GM12878 (cell line): ENCODE results near the gene OR1J2. TPM values are rescaled to one million over a fixed set of nuclear protein-coding genes. Genes with fewer than 3 reads are reported as not detected.

Experiments used
- ATAC-seq: fragments of 200-7000 bp; cut with Tn5 transposase; 3 replicates; pipeline ENCODE4 v1.9.1; 2020; ENCODE audit warnings: mild to moderate bottlenecking, moderate library complexity
- BruUV-seq: library from RNA; stranded (reverse); fragments of 400-500 nt; replicated peaks from 2 replicates; lab custom pipeline; 2021; lab: Mats Ljungman, UMichigan
- CTCF ChIA-PET: fragments of 300-600 bp; sonication (Branson Sonifier 250); formaldehyde crosslinking; extraction: SDS; loops from one replicate; lab custom pipeline; 2021; ENCODE audit warnings: inconsistent platforms; lab: Yijun Ruan, JAX
- POLR2A ChIA-PET: fragments of 350-600 bp; formaldehyde crosslinking; extraction: SDS; loops from one replicate; lab custom pipeline; 2021; ENCODE audit warnings: inconsistent platforms; lab: Charles Lee
- RAD21 ChIA-PET: fragments of 300-600 bp; sonication (Branson Sonifier 250); formaldehyde crosslinking; loops from one replicate; lab custom pipeline; 2023; ENCODE audit warnings: antibody characterized with exemption; ENCODE audit not compliant: unreplicated experiment; lab: Charles Lee
- SMC1A ChIA-PET: fragments of 300-600 bp; sonication (Branson Sonifier 250); formaldehyde crosslinking; loops from one replicate; lab custom pipeline; 2023; ENCODE audit not compliant: unreplicated experiment, uncharacterized antibody; lab: Charles Lee
- DNase-seq: peaks from one replicate; pipeline ENCODE4 v3.0.0-alpha.2; 2011; ENCODE audit warnings: low read depth, low spot score
- FAIRE-seq: peaks from 3 replicates; lab custom pipeline; 2011; peaks lifted over from hg19 to GRCh38; lab: Jason Lieb, UNC
- H2AFZ ChIP-seq: 2 replicates; pipeline ENCODE4 v1.6.0; 2011; ENCODE audit warnings: low read depth, low read length, control low read depth; ENCODE audit not compliant: control insufficient read depth
- H3K27ac ChIP-seq: 2 replicates; pipeline ENCODE4 v1.5.1; 2011; ENCODE audit warnings: control low read depth; ENCODE audit not compliant: control insufficient read depth, insufficient read depth
- H3K27me3 ChIP-seq, 2 experiments: replicated peaks in 1 of 2; 2 replicates each; pipeline versions ENCODE4 v1.6.0 to v1.6.1; 2011; ENCODE audit warnings: low read length in 1 of 2; ENCODE audit not compliant: control insufficient read depth in 2 of 2, insufficient read depth in 2 of 2
- H3K36me3 ChIP-seq, 2 experiments: 2 replicates each; pipeline ENCODE4 v1.5.1; 2011; ENCODE audit warnings: low read length in 1 of 2; ENCODE audit not compliant: control insufficient read depth in 2 of 2, insufficient read depth in 2 of 2
- H3K4me1 ChIP-seq: 2 replicates; pipeline ENCODE4 v1.6.1; 2011; ENCODE audit warnings: mild to moderate bottlenecking, low read length, moderate library complexity, mixed read lengths; ENCODE audit not compliant: control insufficient read depth, insufficient read depth
- H3K4me2 ChIP-seq: 2 replicates; pipeline ENCODE4 v1.6.0; 2011; ENCODE audit warnings: control low read depth; ENCODE audit not compliant: control insufficient read depth, insufficient read depth
- H3K4me3 ChIP-seq: fragments of 200-600 bp; sonication (generic); 2 replicates; pipeline ENCODE4 v1.5.1; 2016
- H3K79me2 ChIP-seq: 2 replicates; pipeline ENCODE4 v1.6.0; 2011; ENCODE audit warnings: low read length; ENCODE audit not compliant: control insufficient read depth, insufficient read depth
- H3K9ac ChIP-seq: 2 replicates; pipeline ENCODE4 v1.8.0; 2011; ENCODE audit warnings: low read length, control low read depth, mixed read lengths; ENCODE audit not compliant: control insufficient read depth, insufficient read depth
- H3K9me3 ChIP-seq: replicated peaks from 3 replicates; pipeline ENCODE4 v1.5.1; 2011; ENCODE audit warnings: mild to moderate bottlenecking, low read length; ENCODE audit not compliant: control insufficient read depth, insufficient read depth
- H4K20me1 ChIP-seq: 2 replicates; pipeline ENCODE4 v1.6.0; 2011; ENCODE audit not compliant: control insufficient read depth, insufficient read depth
- DPF2 ChIP-seq: fragments of 450-650 bp; IDR thresholded peaks from 2 replicates; pipeline ENCODE4 v1.6.1; 2017; ENCODE audit warnings: mild to moderate bottlenecking
- HCFC1 ChIP-seq: fragments of 150-350 bp; IDR thresholded peaks from 2 replicates; pipeline ENCODE4 v1.6.1; 2014; ENCODE audit warnings: low read length
- KDM1A ChIP-seq: fragments of 200-600 bp; sonication (generic); IDR thresholded peaks from 2 replicates; pipeline ENCODE4 v1.6.1; 2016; ENCODE audit warnings: borderline replicate concordance
- MEF2B ChIP-seq: fragments of 450-650 bp; IDR thresholded peaks from 2 replicates; pipeline ENCODE4 v1.6.1; 2018; ENCODE audit warnings: mild to moderate bottlenecking, moderate library complexity; ENCODE audit not compliant: partially characterized antibody, poor library complexity, severe bottlenecking
- NFYA ChIP-seq: IDR thresholded peaks from 2 replicates; pipeline ENCODE4 v1.6.1; 2011; ENCODE audit warnings: low read depth, mild to moderate bottlenecking, low read length, improper control_type of control experiment, borderline replicate concordance
- RAD21 ChIP-seq: IDR thresholded peaks from 2 replicates; pipeline ENCODE4 v1.6.1; 2011; ENCODE audit warnings: mild to moderate bottlenecking, low read depth, low read length, moderate library complexity; ENCODE audit not compliant: insufficient read depth
- RB1 ChIP-seq: fragments of 450-650 bp; formaldehyde crosslinking; IDR thresholded peaks from 2 replicates; pipeline ENCODE4 v1.6.1; 2017; ENCODE audit warnings: mild to moderate bottlenecking, borderline replicate concordance
- SMAD1 ChIP-seq: fragments of 450-650 bp; IDR thresholded peaks from 2 replicates; pipeline ENCODE4 v1.6.1; 2018; ENCODE audit warnings: mild to moderate bottlenecking, low read depth; ENCODE audit not compliant: partially characterized antibody
- SREBF1 ChIP-seq: IDR thresholded peaks from 2 replicates; pipeline ENCODE4 v1.6.1; 2012; ENCODE audit warnings: mild to moderate bottlenecking, low read length
- TAF1 ChIP-seq: IDR thresholded peaks from 2 replicates; pipeline ENCODE4 v1.6.1; 2011; ENCODE audit warnings: mild to moderate bottlenecking, low read depth, low read length, borderline replicate concordance
- WRNIP1 ChIP-seq: IDR thresholded peaks from 2 replicates; pipeline ENCODE4 v1.6.1; 2011; ENCODE audit warnings: low read depth, low read length, improper control_type of control experiment, borderline replicate concordance
- YBX1 ChIP-seq: fragments of 450-650 bp; IDR thresholded peaks from 2 replicates; pipeline ENCODE4 v1.6.1; 2016; ENCODE audit warnings: antibody characterized with exemption
- ZNF217 ChIP-seq: fragments of 450-650 bp; IDR thresholded peaks from 2 replicates; pipeline ENCODE4 v1.6.1; 2017; ENCODE audit warnings: antibody characterized with exemption, mild to moderate bottlenecking
- ZNF24 ChIP-seq: fragments of 450-650 bp; IDR thresholded peaks from 2 replicates; pipeline ENCODE4 v1.6.1; 2017; ENCODE audit warnings: antibody characterized with exemption, mild to moderate bottlenecking
- ZNF687 ChIP-seq: fragments of 450-650 bp; IDR thresholded peaks from 2 replicates; pipeline ENCODE4 v1.6.1; 2017; ENCODE audit warnings: mild to moderate bottlenecking, moderate library complexity
- WGBS: methylation state at CpG from one replicate; pipeline ENCODE4 v1.1.6; 2016; ENCODE audit warnings: low lambda C conversion rate; ENCODE audit not compliant: insufficient replicate concordance, insufficient coverage; ENCODE audit errors: missing lambda C conversion rate; 5-methylcytosine and 5-hydroxymethylcytosine counted together
- in situ Hi-C: fragments of 300-500 bp; cut with MboI; formaldehyde crosslinking; loops from 9 replicates; pipeline ENCODE4 v1.14.3; 2018; ENCODE audit warnings: mixed read lengths
- intact Hi-C: fragments of 100-400 bp; cut with micrococcal nuclease; formaldehyde crosslinking; loops from one replicate; pipeline ENCODE4 v1.14.2; 2022; ENCODE audit not compliant: unreplicated experiment
- polyA plus RNA-seq, 11 experiments: library from polyadenylated mRNA; depleted of rRNA in 4 of 11; unstranded in 6 of 11; stranded (reverse) in 5 of 11; fragments of >200 nt; fragmentation: Nextera tagmentation in 4 of 11; fragmentation: Illumina TruSeq in 1 of 11; extraction: Ambion mirVana in 4 of 11; extraction: Trizol in 1 of 11; gene quantifications; 1 replicate in 1 of 11; 2 replicates in 10 of 11; pipeline versions ENCODE4 v1.2.1 to v1.2.3, GENCODE V29; 2011 to 2016; ENCODE audit warnings: inconsistent platforms in 2 of 11, missing spikeins in 2 of 11, low read depth in 1 of 11
- total RNA-seq, 4 experiments: library from RNA; depleted of rRNA in 3 of 4; stranded (reverse); fragments of >200 nt in 3 of 4; fragmentation: Illumina TruSeq in 1 of 4; extraction: Trizol in 1 of 4; gene quantifications; 2 replicates each; pipeline versions ENCODE4 v1.2.1 to v1.2.3, GENCODE V29; 2013 to 2021
- TF ChIP-seq, protein P1 (sequence below): fragments of 150-350 bp; IDR thresholded peaks from 2 replicates; pipeline ENCODE4 v1.6.1; 2016; ENCODE audit warnings: low read depth, low read length
- TF ChIP-seq, protein P2 (sequence below): IDR thresholded peaks from 2 replicates; pipeline ENCODE4 v1.6.1; 2011; ENCODE audit warnings: borderline replicate concordance, low read depth, mild to moderate bottlenecking, moderate library complexity, mixed read lengths, low read length; ENCODE audit not compliant: insufficient read depth; ENCODE audit errors: extremely low read length

OR1J2 gene
- total and polyA plus RNA-seq, 10 of the 15 experiments (the other 5 are each of a cell fraction or from before 2014, with no cell fraction given), result 0.07 TPM; not detected in 9

- DNase-seq (no peak), FAIRE-seq (no peak)
- no peaks in the 10 kb centered on the region for H4K20me1 ChIP-seq
- no peak overlapping the region for H3K4me3 ChIP-seq
- H3K27me3 ChIP-seq, result no peaks in the 10 kb centered on the region
- intact Hi-C loops, result no loop called here
- no peaks in the 10 kb centered on the region for H3K9me3 ChIP-seq
- no peak overlapping the region for H3K4me2 ChIP-seq
- POLR2A ChIA-PET, result no interaction called here
- H3K9ac ChIP-seq, result no peak overlapping the region
- RAD21 ChIA-PET, result no interaction called here
- no peak overlapping the region for H2AFZ ChIP-seq
- 28% methylated on average over 5 of the region's 5 CpGs for WGBS
- TF ChIP-seq RB1 (no peak), TAF1 (no peak), SMAD1 (no peak), HCFC1 (no peak), ZNF687 (no peak), ZNF24 (no peak), KDM1A (no peak), MEF2B (no peak), WRNIP1 (no peak), YBX1 (no peak), RAD21 (no peak), ZNF217 (no peak), SREBF1 (no peak), DPF2 (no peak), NFYA (no peak)
- TF ChIP-seq, protein P1, sequence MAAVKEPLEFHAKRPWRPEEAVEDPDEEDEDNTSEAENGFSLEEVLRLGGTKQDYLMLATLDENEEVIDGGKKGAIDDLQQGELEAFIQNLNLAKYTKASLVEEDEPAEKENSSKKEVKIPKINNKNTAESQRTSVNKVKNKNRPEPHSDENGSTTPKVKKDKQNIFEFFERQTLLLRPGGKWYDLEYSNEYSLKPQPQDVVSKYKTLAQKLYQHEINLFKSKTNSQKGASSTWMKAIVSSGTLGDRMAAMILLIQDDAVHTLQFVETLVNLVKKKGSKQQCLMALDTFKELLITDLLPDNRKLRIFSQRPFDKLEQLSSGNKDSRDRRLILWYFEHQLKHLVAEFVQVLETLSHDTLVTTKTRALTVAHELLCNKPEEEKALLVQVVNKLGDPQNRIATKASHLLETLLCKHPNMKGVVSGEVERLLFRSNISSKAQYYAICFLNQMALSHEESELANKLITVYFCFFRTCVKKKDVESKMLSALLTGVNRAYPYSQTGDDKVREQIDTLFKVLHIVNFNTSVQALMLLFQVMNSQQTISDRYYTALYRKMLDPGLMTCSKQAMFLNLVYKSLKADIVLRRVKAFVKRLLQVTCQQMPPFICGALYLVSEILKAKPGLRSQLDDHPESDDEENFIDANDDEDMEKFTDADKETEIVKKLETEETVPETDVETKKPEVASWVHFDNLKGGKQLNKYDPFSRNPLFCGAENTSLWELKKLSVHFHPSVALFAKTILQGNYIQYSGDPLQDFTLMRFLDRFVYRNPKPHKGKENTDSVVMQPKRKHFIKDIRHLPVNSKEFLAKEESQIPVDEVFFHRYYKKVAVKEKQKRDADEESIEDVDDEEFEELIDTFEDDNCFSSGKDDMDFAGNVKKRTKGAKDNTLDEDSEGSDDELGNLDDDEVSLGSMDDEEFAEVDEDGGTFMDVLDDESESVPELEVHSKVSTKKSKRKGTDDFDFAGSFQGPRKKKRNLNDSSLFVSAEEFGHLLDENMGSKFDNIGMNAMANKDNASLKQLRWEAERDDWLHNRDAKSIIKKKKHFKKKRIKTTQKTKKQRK, result no peak
- TF ChIP-seq, protein P2, sequence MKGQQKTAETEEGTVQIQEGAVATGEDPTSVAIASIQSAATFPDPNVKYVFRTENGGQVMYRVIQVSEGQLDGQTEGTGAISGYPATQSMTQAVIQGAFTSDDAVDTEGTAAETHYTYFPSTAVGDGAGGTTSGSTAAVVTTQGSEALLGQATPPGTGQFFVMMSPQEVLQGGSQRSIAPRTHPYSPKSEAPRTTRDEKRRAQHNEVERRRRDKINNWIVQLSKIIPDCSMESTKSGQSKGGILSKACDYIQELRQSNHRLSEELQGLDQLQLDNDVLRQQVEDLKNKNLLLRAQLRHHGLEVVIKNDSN, result no peak
- TF ChIP-seq, all 136 proteins: peak for 0
- CTCF ChIA-PET, result no interaction called here
- Histone ChIP-seq H3K36me3 (no peaks in the 10 kb centered on the region), H3K27ac (no peak overlapping the region), H3K79me2 (no peaks in the 10 kb centered on the region), H3K4me1 (no peaks in the 10 kb centered on the region)
- no peak for ATAC-seq
- in situ Hi-C loops, result no loop called here
- no TSS peak for BruUV-seq
- SMC1A ChIA-PET, result no interaction called here
Observed at GRCh38 chr9:122551371-122551770, 40.8 kb downstream of the OR1J2 start.
